DOHH2 (cell line): ENCODE results near the gene TMEM72.

ENCODE experiments used
- H3F3A ChIP-seq: fragments of 200-600 bp; sonication (generic), shearing (Covaris generic); 2 replicates; pipeline ENCODE4 v1.6.0; 2016; ENCODE audit warnings: antibody characterized with exemption, mild to moderate bottlenecking; ENCODE audit not compliant: control insufficient read depth, insufficient read depth
- H3K27ac ChIP-seq: fragments of 200-600 bp; sonication (generic); 2 replicates; pipeline ENCODE4 v1.5.1; 2014; ENCODE audit warnings: low read depth, mild to moderate bottlenecking, low read length, moderate library complexity
- H3K27me3 ChIP-seq: fragments of 200-600 bp; sonication (generic); 2 replicates; pipeline ENCODE4 v1.6.1; 2014; ENCODE audit warnings: mild to moderate bottlenecking, low read length, mixed read lengths; ENCODE audit not compliant: control insufficient read depth
- H3K36me3 ChIP-seq: fragments of 200-600 bp; sonication (generic); 2 replicates; pipeline ENCODE4 v1.6.1; 2014; ENCODE audit warnings: mild to moderate bottlenecking, low read length, moderate library complexity, mixed read lengths; ENCODE audit not compliant: control insufficient read depth
- H3K4me1 ChIP-seq: fragments of 200-600 bp; sonication (generic); 2 replicates; pipeline ENCODE4 v1.6.1; 2014; ENCODE audit warnings: mild to moderate bottlenecking, low read length, mixed read lengths; ENCODE audit not compliant: control insufficient read depth
- H3K4me2 ChIP-seq: fragments of 200-600 bp; sonication (generic); 2 replicates; pipeline ENCODE4 v1.6.0; 2014; ENCODE audit warnings: mild to moderate bottlenecking, low read length, moderate library complexity
- H3K4me3 ChIP-seq: fragments of 200-600 bp; sonication (generic); 2 replicates; pipeline ENCODE4 v1.5.1; 2014; ENCODE audit warnings: mild to moderate bottlenecking, low read length, mixed read lengths
- H3K79me2 ChIP-seq: fragments of 200-600 bp; sonication (generic); 2 replicates; pipeline ENCODE4 v1.6.1; 2014; ENCODE audit warnings: mild to moderate bottlenecking, low read length, mixed read lengths; ENCODE audit not compliant: control insufficient read depth
- H3K9me2 ChIP-seq: fragments of 200-600 bp; sonication (generic); replicated peaks from 2 replicates; pipeline ENCODE4 v1.6.1; 2014; ENCODE audit warnings: mild to moderate bottlenecking, low read length, mixed read lengths; ENCODE audit not compliant: control insufficient read depth
- H3K9me3 ChIP-seq: fragments of 200-600 bp; sonication (generic); 2 replicates; pipeline ENCODE4 v1.6.1; 2014; ENCODE audit warnings: antibody characterized with exemption, low read length, mixed read lengths; ENCODE audit not compliant: control insufficient read depth, insufficient read depth
- H4K20me1 ChIP-seq: fragments of 200-600 bp; sonication (generic); 2 replicates; pipeline ENCODE4 v1.6.0; 2014; ENCODE audit warnings: low read depth, mild to moderate bottlenecking, antibody characterized with exemption, low read length, moderate library complexity; ENCODE audit not compliant: control insufficient read depth, insufficient read depth
- CTCF ChIP-seq: fragments of 200-600 bp; sonication (generic); IDR thresholded peaks from one replicate; pipeline ENCODE4 v1.5.1; 2014; ENCODE audit warnings: antibody characterized with exemption, mild to moderate bottlenecking, low read depth, low read length; ENCODE audit not compliant: poor library complexity, severe bottlenecking
- EZH2phosphoT487 ChIP-seq: fragments of 200-600 bp; sonication (generic); IDR thresholded peaks from 2 replicates; pipeline ENCODE4 v1.6.1; 2017; ENCODE audit warnings: borderline replicate concordance, mild to moderate bottlenecking, antibody characterized with exemption, low read length, moderate library complexity, mixed read lengths

The TMEM72 gene

GRCh38 chr10:44950326-44951225 lies 39.4 kb downstream of the TMEM72 start:
- TF ChIP-seq CTCF (no peak), EZH2phosphoT487 (no peak)
- Histone ChIP-seq H3K9me3 (0 out of 2 replicates have a peak, but pooled peaks cover 5% of the 10 kb centered on the region), H3K4me2 (no peak overlapping the region), H3K9me2 (no peaks in the 10 kb centered on the region), H4K20me1 (no peaks in the 10 kb centered on the region), H3K79me2 (no peaks in the 10 kb centered on the region), H3F3A (no peaks in the 10 kb centered on the region), H3K4me3 (no peak overlapping the region), H3K27me3 (no peaks in the 10 kb centered on the region), H3K27ac (no peak overlapping the region), H3K4me1 (peaks cover 24% of the 10 kb centered on the region), H3K36me3 (no peaks in the 10 kb centered on the region)

GRCh38 chr10:44951576-44952226 lies 40.6 kb downstream of the TMEM72 start:
- H3K36me3 ChIP-seq, result no peaks in the 10 kb centered on the region
- no peaks in the 10 kb centered on the region for H3K27me3 ChIP-seq
- H3K4me1 ChIP-seq, result peaks cover 24% of the 10 kb centered on the region
- H3F3A ChIP-seq, result no peaks in the 10 kb centered on the region
- no peak overlapping the region for H3K4me3 ChIP-seq
- H3K9me2 ChIP-seq, result no peaks in the 10 kb centered on the region
- no peak overlapping the region for H3K4me2 ChIP-seq
- no peaks in the 10 kb centered on the region for H3K9me3 ChIP-seq
- TF ChIP-seq CTCF (no peak), EZH2phosphoT487 (no peak)
- H3K79me2 ChIP-seq, result no peaks in the 10 kb centered on the region
- no peak overlapping the region for H3K27ac ChIP-seq
- no peaks in the 10 kb centered on the region for H4K20me1 ChIP-seq

- no peak for TF ChIP-seq CTCF
- TF ChIP-seq EZH2phosphoT487, result no peak
- no peaks in the 10 kb centered on the region for H3K27me3 ChIP-seq
- no peaks in the 10 kb centered on the region for H4K20me1 ChIP-seq
- no peaks in the 10 kb centered on the region for H3K36me3 ChIP-seq
- H3K9me3 ChIP-seq, result no peaks in the 10 kb centered on the region
- H3K4me2 ChIP-seq, result no peak overlapping the region
- no peaks in the 10 kb centered on the region for H3F3A ChIP-seq
- peaks cover 19% of the 10 kb centered on the region for H3K4me1 ChIP-seq
- H3K27ac ChIP-seq, result no peak overlapping the region
- H3K79me2 ChIP-seq, result no peaks in the 10 kb centered on the region
- H3K9me2 ChIP-seq, result no peaks in the 10 kb centered on the region
- H3K4me3 ChIP-seq, result no peak overlapping the region
Measured at GRCh38 chr10:44952779-44953231, 41.7 kb downstream of the TMEM72 start.
